Measurements from ENCODE around the gene MBD4. TPM values are rescaled to one million over a fixed set of nuclear protein-coding genes. Genes with fewer than 3 reads are reported as not detected.

Gene MBD4
- total RNA-seq, 8 experiments from 2014 or later: 18.0 to 39.8 (median 25.4) TPM

DNA sequence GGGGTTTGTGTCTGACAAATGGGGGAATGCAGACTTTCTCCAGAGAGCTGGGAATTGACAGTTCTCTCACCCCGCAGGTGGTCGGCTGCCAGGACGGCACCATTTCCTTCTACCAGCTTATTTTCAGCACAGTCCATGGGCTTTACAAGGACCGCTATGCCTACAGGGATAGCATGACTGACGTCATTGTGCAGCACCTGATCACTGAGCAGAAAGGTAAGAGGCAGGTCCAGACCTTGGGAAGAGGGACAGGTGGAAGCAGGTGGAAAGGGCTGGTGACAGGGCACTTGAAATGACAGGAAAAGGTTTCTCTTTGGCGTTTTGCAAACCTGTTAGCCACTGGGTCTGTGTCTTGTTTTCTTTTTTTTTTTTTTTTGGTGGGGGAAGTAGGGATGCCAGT, 36.8 kb upstream of the MBD4 start:
- 80 to 93% (median 85%) methylated on average over 1 to 5 of the region's 6 CpGs; no CpG with 5 or more reads in 2 of the 10 experiments for WGBS, 10 experiments
- ATAC-seq (replicated peaks in 6 of 8): no peak
- in situ Hi-C loops (cut with MboI; ENCODE audit: low pct_unique_long_range_greater_than_20kb in 2 of 9, low sequenced_read_pairs in 9 of 9, unreplicated experiment in 9 of 9): loop anchor here in 5 of 9 experiments (25.0 kb wide), 5 partner anchors 136 to 461 kb away; partner anchors contain the start of gene PLXND1 (in 1 of the 5)
- Histone ChIP-seq H3K27ac (no peak overlapping the region), H3K4me1 (replicated peaks in 1 of 2) (peaks cover 3 to 4% of the 10 kb centered on the region in 2 donors), H3K4me3 (no peak overlapping the region)

DNA sequence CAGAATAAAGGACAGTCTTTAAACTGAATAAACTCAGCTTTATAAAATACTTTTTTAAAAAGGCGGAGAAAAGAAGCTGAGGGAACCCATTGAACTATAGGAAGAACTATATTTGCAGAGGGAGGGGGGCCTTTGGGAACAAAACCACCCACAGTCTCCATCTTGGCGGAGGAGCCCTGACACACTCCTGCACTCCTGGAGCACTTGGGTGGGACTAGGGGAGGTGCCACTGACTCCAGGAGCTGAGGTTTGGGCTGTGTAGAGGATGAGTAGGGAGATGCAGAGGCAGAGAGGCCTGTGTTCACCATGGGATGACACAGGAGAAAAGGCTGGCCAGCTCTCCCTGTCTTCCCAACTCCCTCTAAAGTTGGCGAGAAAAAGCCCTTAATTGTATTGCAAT, 36.1 kb upstream of the MBD4 start:
- no peak overlapping the region for H3K4me3 ChIP-seq
- ATAC-seq (replicated peaks in 6 of 8): no peak
- H3K27ac ChIP-seq: no peak overlapping the region
- in situ Hi-C loops (cut with MboI; ENCODE audit: low pct_unique_long_range_greater_than_20kb in 2 of 9, low sequenced_read_pairs in 9 of 9, unreplicated experiment in 9 of 9): loop anchor here in 5 of 9 experiments (25.0 kb wide), 5 partner anchors 136 to 461 kb away; partner anchors contain the start of gene PLXND1 (in 1 of the 5)
- peaks cover 0 to under 1% of the 10 kb centered on the region in 2 donors for H3K4me1 ChIP-seq (replicated peaks in 1 of 2)
- 67 to 100% (median 98%) methylated on average over 1 to 3 of the region's 3 CpGs for whole genome bisulfite sequencing, 10 experiments

DNA sequence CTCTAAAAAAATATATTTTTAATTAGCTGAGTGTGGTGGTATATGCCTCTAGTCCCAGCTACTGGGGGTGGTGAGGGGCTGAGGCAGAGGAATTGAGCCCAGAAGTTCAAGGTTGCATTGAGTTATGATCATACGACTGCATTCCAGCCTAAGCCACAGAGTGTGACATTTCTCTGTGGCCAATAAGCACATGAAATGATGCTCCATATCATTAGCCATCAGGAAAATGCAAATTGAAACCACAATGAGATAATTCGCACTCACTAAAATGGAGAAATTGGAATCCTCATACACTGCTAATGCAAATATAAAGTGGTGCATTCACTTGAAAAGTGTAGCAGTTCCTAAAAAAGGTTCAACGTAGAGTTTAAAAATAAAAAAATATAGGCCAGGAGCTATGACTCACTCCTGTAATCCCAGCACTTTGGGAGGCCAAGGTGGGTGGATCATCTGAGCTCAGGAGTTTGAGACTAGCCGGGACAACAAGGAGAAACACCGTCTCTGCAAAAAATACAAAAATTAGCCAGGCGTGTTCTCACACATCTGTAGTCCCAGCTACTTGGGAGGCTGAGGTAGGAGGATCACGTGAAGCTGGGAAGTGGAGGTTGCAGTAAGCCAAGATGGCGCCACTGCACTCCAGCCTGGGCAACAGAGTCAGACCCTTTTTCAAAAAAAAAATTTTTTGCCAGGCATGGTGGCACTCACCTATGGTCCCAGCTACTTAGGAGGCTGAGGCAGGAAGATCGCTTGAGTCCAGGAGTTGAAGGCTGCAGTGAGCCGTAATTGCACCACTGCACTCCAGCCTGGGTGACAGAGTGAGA, 35.4 kb upstream of the MBD4 start:
- WGBS, 10 experiments: 61 to 100% (median 87%) methylated on average over 2 to 8 of the region's 10 CpGs
- Histone ChIP-seq H3K4me1 (replicated peaks in 1 of 2) (no peaks in the 10 kb centered on the region), H3K27ac (no peak overlapping the region), H3K4me3 (no peak overlapping the region)
- in situ Hi-C loops (cut with MboI; ENCODE audit: low pct_unique_long_range_greater_than_20kb in 2 of 9, low sequenced_read_pairs in 9 of 9, unreplicated experiment in 9 of 9): loop anchor here in 5 of 9 experiments (25.0 kb wide), 5 partner anchors 137 to 462 kb away; partner anchors contain the start of gene PLXND1 (in 1 of the 5)
- peak in 3 of 8 experiments; percentile 31 to 86 (median 46) for ATAC-seq (replicated peaks in 6 of 8)

DNA sequence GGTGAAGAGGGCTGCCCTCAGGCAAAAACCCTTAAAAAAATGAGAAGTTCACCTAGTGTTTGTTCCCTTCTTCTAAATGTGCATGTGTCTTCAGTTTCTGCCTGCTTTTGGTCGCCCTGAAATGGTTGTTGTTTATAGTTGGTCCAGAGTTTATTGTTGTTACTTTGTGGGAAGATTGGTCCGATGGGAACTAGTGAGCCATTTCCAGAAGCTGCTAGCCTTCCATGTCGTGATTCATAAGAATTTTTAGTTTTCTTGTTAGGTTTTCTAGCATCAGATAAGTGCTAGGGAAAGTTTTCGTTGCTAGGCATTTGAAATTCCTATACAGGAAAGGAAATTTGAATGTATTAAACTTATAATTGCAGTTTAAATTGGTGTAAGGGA, 34.0 kb upstream of the MBD4 start:
- 74 to 100% (median 87%) methylated on average over 1 to 3 of the region's 4 CpGs for WGBS, 10 experiments
- in situ Hi-C loops (cut with MboI; ENCODE audit: low pct_unique_long_range_greater_than_20kb in 2 of 9, low sequenced_read_pairs in 9 of 9, unreplicated experiment in 9 of 9): loop anchor here in 1 of 9 experiments (25.0 kb wide), 1 partner anchor 339 kb away; no protein-coding TSS in a partner anchor
- Histone ChIP-seq H3K4me3 (no peak overlapping the region), H3K27ac (no peak overlapping the region), H3K4me1 (replicated peaks in 1 of 2) (no peaks in the 10 kb centered on the region)
- no peak for ATAC-seq (replicated peaks in 6 of 8)

DNA sequence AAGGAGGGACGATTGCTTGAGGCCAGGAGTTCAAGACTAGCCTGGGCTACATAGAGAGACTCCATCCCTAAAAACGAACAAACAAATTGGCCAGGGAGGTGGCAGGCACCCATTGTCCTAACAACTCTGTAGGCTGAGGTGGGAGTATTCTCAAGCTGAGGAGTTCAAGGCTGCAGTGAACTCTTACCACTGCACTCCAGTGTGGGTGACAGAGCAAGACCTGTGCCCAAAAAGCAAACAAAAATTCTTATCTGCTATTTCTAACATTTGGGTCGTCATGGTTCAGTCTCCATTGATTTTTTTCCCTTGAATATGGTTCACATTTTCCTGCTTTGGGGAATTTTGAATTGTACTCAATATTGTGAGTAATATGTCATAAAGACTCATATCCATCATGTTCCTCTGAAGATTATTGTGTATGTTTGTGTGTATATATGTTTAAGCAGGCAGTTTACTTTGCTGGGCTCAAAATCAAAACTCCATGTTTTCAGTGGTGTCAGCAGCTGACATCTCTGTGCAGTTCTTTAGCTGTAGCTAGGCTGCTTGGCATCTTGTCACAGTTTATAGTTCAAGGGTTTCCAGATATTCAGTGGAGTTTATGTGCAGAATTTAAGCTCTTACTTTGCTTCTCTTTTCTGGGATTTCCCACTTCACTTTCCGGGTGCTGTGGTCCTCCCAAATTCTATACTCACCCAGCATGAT, 33.5 kb upstream of the MBD4 start:
- 40 to 100% (median 86%) methylated on average over 1 to 3 of the region's 4 CpGs for WGBS, 10 experiments
- Histone ChIP-seq H3K27ac (no peak overlapping the region), H3K4me1 (replicated peaks in 1 of 2) (no peaks in the 10 kb centered on the region), H3K4me3 (no peak overlapping the region)
- in situ Hi-C loops (cut with MboI; ENCODE audit: low pct_unique_long_range_greater_than_20kb in 2 of 9, low sequenced_read_pairs in 9 of 9, unreplicated experiment in 9 of 9): loop anchor here in 1 of 9 experiments (25.0 kb wide), 1 partner anchor 339 kb away; no protein-coding TSS in a partner anchor
- no peak for ATAC-seq (replicated peaks in 6 of 8)

DNA sequence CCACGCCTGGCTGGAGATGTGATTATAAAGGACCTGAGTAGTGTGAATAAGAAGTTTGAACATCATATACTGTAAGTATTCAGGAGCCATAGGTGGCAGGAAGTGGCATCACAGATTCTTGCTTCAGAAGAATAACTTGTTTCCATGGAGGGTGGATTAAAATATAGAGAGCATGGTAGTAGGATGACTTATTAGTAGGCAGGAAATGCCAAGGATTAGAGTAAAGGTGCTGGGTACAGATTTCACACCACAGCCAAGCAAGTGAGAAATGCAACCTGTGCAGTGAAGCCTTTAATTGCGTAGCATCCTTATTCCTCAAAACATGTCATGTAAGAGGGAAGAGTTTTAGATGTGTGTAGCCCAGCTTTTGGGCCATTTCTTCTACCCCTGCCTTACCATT, 31.1 kb upstream of the MBD4 start:
- Histone ChIP-seq H3K4me1 (replicated peaks in 1 of 2) (no peaks in the 10 kb centered on the region), H3K4me3 (no peak overlapping the region), H3K27ac (no peak overlapping the region)
- ATAC-seq (replicated peaks in 6 of 8): no peak
- in situ Hi-C loops (cut with MboI; ENCODE audit: low pct_unique_long_range_greater_than_20kb in 2 of 9, low sequenced_read_pairs in 9 of 9, unreplicated experiment in 9 of 9): loop anchor here in 1 of 9 experiments (25.0 kb wide), 1 partner anchor 341 kb away; no protein-coding TSS in a partner anchor
- 80 to 100% (median 100%) methylated on average over 1 to 2 of the region's 2 CpGs; no CpG with 5 or more reads in 4 of the 10 experiments for WGBS, 10 experiments

DNA sequence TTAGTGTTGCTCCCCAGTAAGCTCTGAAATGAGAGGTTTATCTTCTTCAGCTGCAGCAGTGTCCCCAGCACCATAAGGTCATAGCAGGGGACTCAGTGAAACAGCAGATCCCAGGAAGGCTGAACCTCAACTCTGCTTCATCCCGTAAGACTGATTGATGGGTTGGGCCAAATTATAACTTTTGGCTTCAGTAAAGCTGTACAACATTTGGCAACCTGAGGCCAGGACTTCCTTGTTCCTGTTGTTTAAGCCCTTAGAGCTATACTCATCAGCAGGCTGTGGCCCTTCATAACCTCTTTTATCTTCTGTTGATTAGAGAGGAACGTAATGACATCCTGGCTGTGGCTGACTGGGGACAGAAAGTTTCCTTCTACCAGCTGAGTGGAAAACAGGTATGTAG, 29.3 kb upstream of the MBD4 start:
- Histone ChIP-seq H3K27ac (no peak overlapping the region), H3K4me1 (replicated peaks in 1 of 2) (no peaks in the 10 kb centered on the region), H3K4me3 (no peak overlapping the region)
- WGBS, 10 experiments: 80 to 100% (median 100%) methylated on average over 1 to 2 of the region's 2 CpGs; no CpG with 5 or more reads in 2 of the 10 experiments
- in situ Hi-C loops (cut with MboI; ENCODE audit: low pct_unique_long_range_greater_than_20kb in 2 of 9, low sequenced_read_pairs in 9 of 9, unreplicated experiment in 9 of 9): loop anchor here in 1 of 9 experiments (25.0 kb wide), 1 partner anchor 343 kb away; no protein-coding TSS in a partner anchor
- no peak for ATAC-seq (replicated peaks in 6 of 8)

DNA sequence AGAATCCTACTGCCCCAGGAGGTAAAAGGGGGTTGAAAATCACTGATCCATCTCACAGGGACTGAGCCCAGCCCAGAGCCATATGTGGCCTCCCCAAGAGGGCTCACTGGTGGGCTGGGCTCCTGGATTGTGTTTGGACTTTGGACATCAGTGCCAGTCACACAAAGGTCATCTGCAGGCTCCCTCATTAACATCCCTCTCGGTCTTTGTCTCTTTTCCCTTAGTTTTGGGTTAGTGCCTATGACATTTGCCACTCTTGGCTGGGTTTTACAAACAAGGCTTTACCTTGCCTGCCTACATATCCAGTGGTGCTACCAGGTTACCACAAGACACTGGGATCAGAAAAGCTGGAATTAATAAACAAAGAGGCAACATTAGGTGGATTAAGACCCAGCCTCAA, 28.2 kb upstream of the MBD4 start:
- in situ Hi-C loops (cut with MboI; ENCODE audit: low pct_unique_long_range_greater_than_20kb in 2 of 9, low sequenced_read_pairs in 9 of 9, unreplicated experiment in 9 of 9): loop anchor here in 1 of 9 experiments (25.0 kb wide), 1 partner anchor 344 kb away; no protein-coding TSS in a partner anchor
- Histone ChIP-seq H3K4me3 (no peak overlapping the region), H3K4me1 (replicated peaks in 1 of 2) (no peaks in the 10 kb centered on the region), H3K27ac (no peak overlapping the region)
- ATAC-seq (replicated peaks in 6 of 8): peak in 1 of 8 experiments; percentile 56
- WGBS, 10 experiments: 33 to 50% methylated on average over 1 of the region's 1 CpG; no CpG with 5 or more reads in 8 of the 10 experiments

DNA sequence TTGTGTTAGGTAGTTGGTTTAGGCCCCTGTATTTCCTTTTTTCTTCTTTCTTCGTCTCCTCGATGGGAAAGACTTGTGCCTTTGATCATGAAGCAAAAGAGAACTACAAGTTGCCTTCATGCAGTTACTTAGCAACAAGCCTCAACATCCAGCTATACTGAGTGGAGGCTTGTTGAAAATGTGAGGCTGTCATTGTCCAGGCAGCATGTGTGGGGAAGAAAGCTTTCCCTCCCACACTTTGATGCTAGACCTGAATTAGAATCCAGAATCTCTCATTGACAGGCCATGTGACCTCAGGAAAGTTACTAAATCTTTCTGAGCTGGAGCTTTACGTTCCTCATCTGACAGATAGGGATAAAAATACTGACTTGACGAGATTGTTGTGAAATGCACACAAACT, 24.0 kb upstream of the MBD4 start:
- no peak overlapping the region for H3K4me3 ChIP-seq
- no peaks in the 10 kb centered on the region for H3K4me1 ChIP-seq (replicated peaks in 1 of 2)
- in situ Hi-C loops (cut with MboI; ENCODE audit: low pct_unique_long_range_greater_than_20kb in 2 of 9, low sequenced_read_pairs in 9 of 9, unreplicated experiment in 9 of 9): loop anchor here in 1 of 9 experiments (25.0 kb wide), 1 partner anchor 349 kb away; no protein-coding TSS in a partner anchor
- WGBS, 10 experiments: 25 to 83% (median 59%) methylated on average over 1 to 4 of the region's 4 CpGs; no CpG with 5 or more reads in 2 of the 10 experiments
- ATAC-seq (replicated peaks in 6 of 8): peak in 1 of 8 experiments; percentile 36
- H3K27ac ChIP-seq: no peak overlapping the region

DNA sequence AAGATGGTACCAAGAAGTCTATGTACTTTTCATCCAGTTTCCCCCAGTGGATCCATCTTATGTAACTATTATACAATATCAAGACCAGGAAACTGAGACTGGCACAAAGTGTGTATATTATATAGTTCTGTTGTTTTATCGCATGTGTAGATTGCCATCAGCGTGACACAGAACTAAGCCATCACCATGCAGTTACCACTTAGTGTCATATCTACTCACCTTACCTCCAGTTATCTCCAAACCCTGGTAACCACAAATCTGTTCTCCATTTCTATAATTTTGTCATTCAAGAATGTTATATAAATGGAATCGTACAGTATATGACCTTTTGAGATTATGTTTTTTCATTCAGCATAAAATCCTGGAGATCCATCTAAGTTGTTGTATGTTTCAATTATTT, 23.3 kb upstream of the MBD4 start:
- H3K27ac ChIP-seq: no peak overlapping the region
- in situ Hi-C loops (cut with MboI; ENCODE audit: low pct_unique_long_range_greater_than_20kb in 2 of 9, low sequenced_read_pairs in 9 of 9, unreplicated experiment in 9 of 9): loop anchor here in 1 of 9 experiments (25.0 kb wide), 1 partner anchor 349 kb away; no protein-coding TSS in a partner anchor

DNA sequence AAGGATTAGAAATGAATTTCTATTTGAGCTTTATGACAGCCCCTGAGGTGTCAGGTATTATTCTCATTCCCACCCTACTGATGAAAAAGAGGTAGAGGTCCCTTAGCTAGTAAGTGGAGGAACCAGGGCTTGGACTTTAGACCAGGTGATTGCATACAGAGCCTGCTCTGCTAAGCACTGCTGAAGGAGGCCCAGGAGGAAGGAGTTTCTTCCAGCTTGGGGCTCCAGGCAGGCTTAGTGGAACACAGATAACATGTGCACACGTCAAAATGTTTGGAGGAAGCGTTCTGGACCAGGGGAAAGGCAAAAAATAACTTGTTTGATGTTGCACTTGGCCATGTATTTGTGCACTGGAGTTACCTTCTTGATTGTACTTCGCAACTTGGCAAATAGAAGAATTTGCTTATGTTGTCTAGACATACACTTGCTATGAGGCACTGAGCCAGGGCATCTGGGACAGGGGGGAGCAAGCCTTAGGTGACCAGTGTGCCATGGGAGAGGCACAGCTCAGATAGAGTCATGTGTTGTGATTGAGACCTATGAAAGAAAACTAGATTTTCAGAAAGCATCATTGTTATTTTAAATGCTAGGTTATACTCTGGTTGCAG, 22.7 kb upstream of the MBD4 start:
- Histone ChIP-seq H3K4me1 (replicated peaks in 1 of 2) (no peaks in the 10 kb centered on the region), H3K4me3 (no peak overlapping the region), H3K27ac (no peak overlapping the region)
- in situ Hi-C loops (cut with MboI; ENCODE audit: low pct_unique_long_range_greater_than_20kb in 2 of 9, low sequenced_read_pairs in 9 of 9, unreplicated experiment in 9 of 9): loop anchor here in 1 of 9 experiments (25.0 kb wide), 1 partner anchor 350 kb away; no protein-coding TSS in a partner anchor
- WGBS, 10 experiments: 42 to 100% (median 100%) methylated on average over 1 to 3 of the region's 3 CpGs; no CpG with 5 or more reads in 3 of the 10 experiments
- ATAC-seq (replicated peaks in 6 of 8): peak in 1 of 8 experiments; percentile 31

More for the DNA sequence above, 23.3 kb upstream of the MBD4 start:
- no peak for ATAC-seq (replicated peaks in 6 of 8)
- H3K4me1 ChIP-seq (replicated peaks in 1 of 2): no peaks in the 10 kb centered on the region
- H3K4me3 ChIP-seq: no peak overlapping the region
- WGBS, 10 experiments: 80 to 100% (median 97%) methylated on average over 1 to 3 of the region's 3 CpGs

DNA sequence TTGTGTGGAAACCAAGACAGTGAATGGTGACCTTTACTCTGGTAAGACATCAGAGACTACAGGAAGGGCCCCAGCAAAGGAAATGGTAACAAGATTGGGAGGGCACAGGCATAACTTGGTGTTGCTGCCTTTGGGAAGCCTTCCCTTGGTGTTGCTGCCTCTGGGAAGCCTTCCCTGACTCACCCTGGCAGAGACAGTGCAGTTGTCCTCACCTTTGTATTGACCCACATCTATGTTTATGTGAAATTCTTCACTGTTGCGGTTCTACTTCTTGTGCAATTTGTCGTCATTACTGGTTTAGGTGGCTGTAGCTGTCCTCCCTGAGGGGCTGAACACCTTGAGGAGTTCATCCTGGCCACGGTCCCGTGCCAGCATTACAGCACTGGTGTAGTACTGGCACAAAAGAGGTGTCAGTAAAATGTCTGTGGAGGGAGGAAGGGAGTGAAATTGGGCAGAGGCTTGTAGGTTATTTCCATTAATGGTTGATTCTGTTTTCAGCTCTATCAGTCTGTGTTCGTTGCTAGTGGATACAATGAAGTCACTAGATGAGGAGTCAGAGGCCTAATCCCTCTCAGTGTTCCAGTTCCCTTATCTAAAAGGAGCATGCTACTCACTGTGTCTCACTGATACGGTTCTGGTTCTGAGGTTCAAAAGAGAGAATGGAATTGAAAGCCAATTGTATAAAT, 21.9 kb upstream of the MBD4 start:
- ATAC-seq (replicated peaks in 6 of 8): no peak
- H3K27ac ChIP-seq: no peak overlapping the region
- H3K4me1 ChIP-seq (replicated peaks in 1 of 2): no peaks in the 10 kb centered on the region
- no peak overlapping the region for H3K4me3 ChIP-seq
- in situ Hi-C loops (cut with MboI; ENCODE audit: low pct_unique_long_range_greater_than_20kb in 2 of 9, low sequenced_read_pairs in 9 of 9, unreplicated experiment in 9 of 9): loop anchor here in 1 of 9 experiments (25.0 kb wide), 1 partner anchor 351 kb away; no protein-coding TSS in a partner anchor
- WGBS, 10 experiments: 44 to 98% (median 78%) methylated on average over 2 to 5 of the region's 6 CpGs; no CpG with 5 or more reads in 2 of the 10 experiments

Measured in motor neuron (in vitro differentiated cells).